NCI-H128 (cell line): ENCODE measurements around the gene SDF2L1.
"Not testable (repeated sequence)": the region's sequence is repeated elsewhere in the genome, so short reads cannot be mapped to it uniquely, and the experiment has no call there.

Experiments used
- DNase-seq: peaks from one replicate; lab custom pipeline; 2025; ENCODE audit not compliant: unreplicated experiment; lab: John Stamatoyannopoulos, UW

The SDF2L1 gene

GRCh38 chr22:21686193-21686608 is 44.1 kb downstream of the SDF2L1 start:
- DNase-seq: no peak

- no peak for DNase-seq
Measured at GRCh38 chr22:21686634-21687393, 44.7 kb downstream of the SDF2L1 start.

GRCh38 chr22:21687685-21688259 is 45.7 kb downstream of the SDF2L1 start:
- DNase-seq: no peak

GRCh38 chr22:21688341-21688705 is 46.2 kb downstream of the SDF2L1 start:
- DNase-seq: no peak

- no peak for DNase-seq
Measured at GRCh38 chr22:21688706-21689381, 46.7 kb downstream of the SDF2L1 start.

- DNase-seq: no peak
Measured at GRCh38 chr22:21690401-21690801, 48.3 kb downstream of the SDF2L1 start.

GRCh38 chr22:21691816-21692215 is 49.7 kb downstream of the SDF2L1 start:
- DNase-seq: no peak

- DNase-seq: not testable (repeated sequence)
Measured at GRCh38 chr22:21692856-21693255, 50.8 kb downstream of the SDF2L1 start.

- no peak for DNase-seq
Measured at GRCh38 chr22:21693333-21693998, 51.4 kb downstream of the SDF2L1 start.
